Fibroblast of the conjunctiva (primary cell): ENCODE data around the gene KCTD1.

Experiments used
- DNase-seq: peaks from one replicate; pipeline ENCODE4 v3.0.0-alpha.2; 2010; ENCODE audit warnings: low read depth

Gene KCTD1

GRCh38 chr18:26524002-26524401 is 24.4 kb downstream of the KCTD1 start:
- DNase-seq, result no peak

DNA sequence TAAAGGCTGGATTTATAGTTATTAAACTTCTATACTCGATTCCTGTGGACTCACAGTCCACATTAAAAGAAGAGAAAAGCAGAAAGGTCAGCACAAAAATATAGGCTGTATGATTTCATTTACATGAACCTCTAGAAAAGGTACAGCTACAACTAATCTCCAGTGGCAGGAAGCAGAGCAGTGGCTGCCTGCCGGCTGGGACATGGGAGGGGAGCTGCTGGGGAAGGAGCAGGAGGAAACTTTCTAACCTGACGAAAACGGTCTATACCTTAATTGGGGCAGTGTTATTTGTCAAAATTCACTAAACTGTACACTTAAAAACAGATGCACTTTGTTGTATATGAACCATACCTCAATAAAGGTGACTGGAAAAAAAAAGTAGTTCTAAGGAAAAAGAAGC is 26.7 kb downstream of the KCTD1 start:
- no peak for DNase-seq

- DNase-seq, result no peak
Measured at GRCh38 chr18:26520974-26521373, 27.4 kb downstream of the KCTD1 start.

DNA sequence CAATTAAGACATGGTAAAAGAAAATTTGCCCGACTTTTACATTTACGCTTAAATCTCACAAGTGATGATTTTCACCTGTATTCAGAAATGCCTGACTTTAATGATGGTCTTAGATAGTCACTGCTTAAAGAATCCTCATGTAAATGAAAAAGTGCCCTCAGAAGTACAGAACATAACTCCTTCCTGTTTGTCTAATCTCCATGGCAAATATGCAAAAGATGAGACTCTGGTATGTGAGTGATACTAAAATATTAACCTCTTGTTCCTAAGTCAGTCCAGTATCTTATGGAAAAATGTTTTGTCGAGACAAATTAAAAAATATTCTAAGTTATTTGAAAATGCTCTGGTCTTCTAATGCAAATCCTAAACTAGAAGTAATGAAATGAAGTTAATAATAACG is 29.2 kb downstream of the KCTD1 start:
- DNase-seq, result no peak

DNA sequence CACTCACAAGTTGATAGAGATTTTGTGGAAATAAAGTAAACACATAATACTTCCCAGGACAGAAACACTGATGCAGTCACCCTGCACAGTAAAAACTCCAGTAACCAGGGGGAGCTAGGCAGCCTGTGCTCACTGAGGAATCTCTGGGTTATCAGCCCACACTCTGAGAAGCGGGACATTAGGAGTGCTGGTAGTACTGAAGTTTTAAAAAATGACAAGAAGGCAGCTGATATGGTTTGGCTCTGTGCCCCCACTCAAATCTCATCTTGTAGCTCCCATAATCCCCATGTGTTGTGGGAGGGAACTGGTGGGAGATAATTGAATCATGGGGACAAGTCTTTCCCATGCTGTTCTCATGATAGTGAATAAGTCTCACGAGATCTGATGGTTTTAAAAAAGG is 31.4 kb downstream of the KCTD1 start:
- no peak for DNase-seq

GRCh38 chr18:26515643-26516487 is 32.5 kb downstream of the KCTD1 start:
- no peak for DNase-seq

GRCh38 chr18:26511339-26512071 is 36.8 kb downstream of the KCTD1 start:
- DNase-seq, result no peak

- no peak for DNase-seq
Measured at GRCh38 chr18:26510337-26510736, 38.0 kb downstream of the KCTD1 start.

DNA sequence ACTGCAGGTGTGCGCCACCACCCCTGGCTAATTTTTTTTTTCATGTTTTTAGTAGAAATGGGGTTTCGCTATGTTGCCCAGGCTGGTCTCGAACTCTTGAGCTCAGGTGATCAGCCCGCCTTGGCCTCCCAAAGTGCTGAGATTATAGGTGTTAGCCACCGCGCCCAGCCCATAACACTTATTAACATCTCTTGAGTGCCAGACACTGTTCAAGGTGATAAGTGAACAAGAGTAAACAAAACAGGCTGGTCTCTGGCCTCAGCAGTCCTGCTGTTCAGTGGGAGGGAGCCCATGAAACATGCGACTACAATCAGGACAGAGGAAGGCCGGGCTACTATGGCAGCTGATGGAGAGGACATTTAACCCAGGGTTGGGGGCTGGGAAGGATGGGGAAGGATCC is 42.3 kb downstream of the KCTD1 start:
- no peak for DNase-seq

DNA sequence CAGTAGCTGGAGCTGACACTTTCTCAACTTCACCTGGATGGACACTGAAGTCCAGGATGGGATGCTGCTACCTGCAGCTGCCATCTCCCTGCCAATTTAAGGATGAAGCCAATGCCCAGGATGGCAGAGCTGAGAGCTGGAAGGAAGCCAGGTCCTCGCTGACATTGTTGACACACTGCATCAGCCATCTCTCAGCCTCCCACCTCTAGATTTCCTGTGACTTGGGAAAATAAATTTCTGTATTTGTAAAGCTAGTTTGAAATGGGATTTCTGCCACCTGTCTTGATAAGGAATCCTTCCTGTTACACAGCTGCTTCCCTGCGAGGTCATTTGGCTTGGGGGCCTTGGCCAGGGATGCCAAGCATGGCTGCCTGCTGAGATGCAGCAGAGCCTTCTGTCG is 43.5 kb downstream of the KCTD1 start:
- DNase-seq, result no peak

GRCh38 chr18:26503382-26503781 is 45.0 kb downstream of the KCTD1 start:
- DNase-seq, result no peak

GRCh38 chr18:26502823-26503222 is 45.5 kb downstream of the KCTD1 start:
- no peak for DNase-seq

GRCh38 chr18:26497866-26498265 is 50.5 kb downstream of the KCTD1 start:
- no peak for DNase-seq

DNA sequence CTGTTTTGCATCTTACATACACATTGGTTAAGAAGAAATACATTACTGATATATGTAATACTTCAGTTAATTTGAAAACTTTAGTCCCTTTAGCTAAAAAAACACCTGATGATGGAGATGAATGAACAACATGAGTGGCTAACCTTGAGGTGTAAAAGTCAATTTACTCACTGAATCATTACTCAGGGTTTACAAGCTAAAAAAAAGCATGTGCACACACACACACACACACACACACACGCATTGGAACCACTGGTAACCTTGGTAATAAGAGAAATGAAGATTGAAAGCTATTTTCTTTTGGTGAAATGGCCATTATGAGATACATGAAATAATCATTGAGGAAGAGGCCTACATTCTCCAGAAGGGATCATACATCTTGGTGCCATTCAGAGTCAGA is 51.8 kb downstream of the KCTD1 start:
- no peak for DNase-seq

GRCh38 chr18:26495287-26495686 is 53.1 kb downstream of the KCTD1 start:
- DNase-seq, result no peak

DNA sequence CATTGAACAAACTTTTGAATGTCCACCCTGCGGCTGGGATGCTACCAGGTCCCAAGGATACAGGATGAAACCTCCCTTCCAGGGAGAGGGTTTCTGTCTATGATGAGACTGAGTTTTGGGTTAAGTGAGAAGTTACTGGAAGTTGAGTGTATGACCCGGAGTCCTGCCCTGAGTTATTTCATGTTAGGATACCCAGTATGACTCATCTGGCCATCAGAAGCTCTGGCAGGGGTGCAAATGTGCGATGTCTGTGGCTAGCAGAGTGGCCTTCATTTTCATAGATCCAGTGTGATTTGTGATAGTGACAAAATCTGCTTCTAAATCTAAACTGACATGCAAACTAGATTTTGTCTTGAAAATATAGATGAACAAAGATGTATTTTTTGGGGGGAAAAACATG is 55.3 kb downstream of the KCTD1 start:
- DNase-seq, result no peak

DNA sequence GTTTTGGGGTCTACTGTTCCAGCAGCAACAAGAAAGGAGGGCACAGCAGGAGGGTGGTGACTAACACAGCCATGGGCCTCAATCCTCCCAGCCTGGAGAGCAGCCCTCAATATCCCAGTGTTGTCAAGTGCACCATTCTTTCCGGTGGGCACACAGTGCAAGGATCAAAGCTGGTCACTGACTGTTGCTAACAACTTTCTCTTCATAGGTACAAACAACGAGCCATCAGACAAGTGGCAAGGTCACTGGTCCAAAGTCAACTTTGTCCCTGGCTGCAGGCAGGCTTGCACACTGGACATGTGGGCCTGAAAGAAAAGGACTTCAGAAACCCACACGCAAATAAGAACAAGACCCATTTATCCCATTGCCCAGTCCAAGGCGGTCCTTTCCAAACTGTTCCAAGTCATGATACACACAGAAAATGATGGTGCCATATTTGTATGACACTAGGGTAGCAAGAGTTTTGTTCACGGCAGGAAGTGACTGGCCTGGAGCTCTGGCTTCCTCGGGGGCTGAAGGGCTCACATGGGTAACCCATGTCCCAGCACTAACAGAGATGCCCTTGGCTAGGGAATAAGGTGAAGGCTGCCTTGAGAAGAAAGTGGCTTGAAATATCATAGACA is 57.0 kb downstream of the KCTD1 start:
- DNase-seq, result no peak

DNA sequence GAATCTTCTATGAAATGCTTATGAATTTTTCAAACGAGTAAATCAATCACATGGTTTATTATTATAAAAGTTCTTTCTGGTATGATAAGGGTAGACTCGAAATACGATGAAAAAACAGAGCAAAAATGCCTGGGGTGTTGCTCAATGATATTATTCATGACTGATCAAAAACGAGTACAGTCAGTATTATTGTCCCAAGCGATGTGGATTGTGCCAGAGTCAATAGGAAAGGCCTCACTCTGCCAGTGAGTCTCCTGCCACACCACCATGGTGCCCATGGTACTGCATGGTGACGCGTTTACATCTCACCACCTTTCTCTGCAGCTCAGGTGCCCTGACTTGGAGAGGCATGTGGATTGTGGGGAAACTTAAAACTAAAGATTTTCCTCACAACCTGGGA is 58.5 kb downstream of the KCTD1 start:
- DNase-seq, result no peak

- no peak for DNase-seq
Measured at GRCh38 chr18:26489191-26489590, 59.2 kb downstream of the KCTD1 start.

DNA sequence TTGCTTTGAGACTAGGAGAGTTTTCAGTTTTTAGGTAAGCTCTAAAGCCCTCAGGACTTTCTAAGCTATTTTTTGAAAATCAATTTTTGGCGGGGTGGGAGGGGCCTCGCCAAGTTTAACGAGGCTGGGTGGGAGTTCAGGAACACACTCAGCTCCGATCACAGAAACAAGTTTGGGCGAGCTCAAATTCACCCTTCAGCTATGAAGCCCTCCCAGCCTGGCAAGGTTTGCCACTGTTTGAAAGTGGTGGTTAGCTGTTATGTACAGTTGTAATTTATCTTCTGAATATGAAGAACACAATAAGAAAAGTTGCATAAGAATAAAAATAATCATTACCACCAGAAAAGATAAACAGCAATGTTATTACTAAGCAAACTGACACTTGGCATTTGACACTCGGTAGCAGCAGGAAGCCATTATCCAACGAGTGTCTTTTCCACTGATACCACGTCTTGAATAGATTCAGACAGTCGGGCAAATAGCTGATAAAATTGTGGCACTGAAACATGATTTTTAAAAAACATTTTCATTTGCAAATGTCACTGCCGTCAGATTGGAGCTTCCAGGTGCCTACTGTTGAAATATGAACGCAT is 59.8 kb downstream of the KCTD1 start:
- no peak for DNase-seq

GRCh38 chr18:26487437-26487836 is 60.9 kb downstream of the KCTD1 start:
- DNase-seq, result no peak

DNA sequence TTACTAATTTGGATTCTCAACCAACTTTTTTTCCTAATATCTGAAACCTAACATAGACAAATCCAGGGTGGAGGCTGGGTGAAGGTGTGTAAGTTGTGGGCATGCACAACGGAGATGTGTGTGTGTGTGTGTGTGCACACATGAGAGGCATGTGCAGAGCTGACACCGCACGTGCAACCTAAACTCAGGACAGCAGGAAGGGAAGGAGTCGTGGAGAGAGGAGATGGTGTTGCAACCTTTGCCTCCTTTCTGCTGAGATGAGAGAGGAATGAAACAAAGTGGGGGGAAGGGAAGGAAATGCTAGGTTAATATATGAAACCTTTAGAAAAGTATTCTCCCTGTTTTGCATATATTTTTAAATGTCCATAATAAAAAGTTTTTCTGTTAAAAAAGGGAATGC is 64.7 kb downstream of the KCTD1 start:
- no peak for DNase-seq

- no peak for DNase-seq
Measured at GRCh38 chr18:26482569-26482968, 65.8 kb downstream of the KCTD1 start.
